ENCODE measurements around the gene TBC1D5.
A peak's percentile ranks its signal among the peaks of the same experiment; 100 is the strongest.

The TBC1D5 gene

DNA sequence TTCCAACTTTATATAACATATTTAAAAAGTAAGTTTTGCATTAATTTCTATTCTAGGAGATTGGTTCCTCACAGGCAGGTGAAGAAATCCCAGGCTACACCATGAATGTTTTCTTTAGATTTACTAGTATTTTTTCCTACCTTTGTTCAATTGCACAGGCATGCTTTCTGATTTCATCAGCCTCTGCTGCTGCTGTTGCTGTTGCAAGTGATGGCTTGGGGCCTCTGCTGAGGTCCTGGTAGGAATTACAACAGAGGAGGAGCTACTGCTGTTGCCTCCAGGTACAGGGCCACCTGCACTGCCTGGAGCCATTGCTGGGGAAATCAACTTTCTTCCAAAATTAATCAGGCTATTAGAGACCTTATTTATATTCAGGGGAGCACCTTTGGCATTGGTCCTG lies 504.4 kb downstream of the TBC1D5 start:
- no peak overlapping the region for H3K4me3 ChIP-seq (ENCODE audit: low read length)
- peak; percentile 55 for DNase-seq (ENCODE audit: low read depth)
- TF ChIP-seq, protein P1, sequence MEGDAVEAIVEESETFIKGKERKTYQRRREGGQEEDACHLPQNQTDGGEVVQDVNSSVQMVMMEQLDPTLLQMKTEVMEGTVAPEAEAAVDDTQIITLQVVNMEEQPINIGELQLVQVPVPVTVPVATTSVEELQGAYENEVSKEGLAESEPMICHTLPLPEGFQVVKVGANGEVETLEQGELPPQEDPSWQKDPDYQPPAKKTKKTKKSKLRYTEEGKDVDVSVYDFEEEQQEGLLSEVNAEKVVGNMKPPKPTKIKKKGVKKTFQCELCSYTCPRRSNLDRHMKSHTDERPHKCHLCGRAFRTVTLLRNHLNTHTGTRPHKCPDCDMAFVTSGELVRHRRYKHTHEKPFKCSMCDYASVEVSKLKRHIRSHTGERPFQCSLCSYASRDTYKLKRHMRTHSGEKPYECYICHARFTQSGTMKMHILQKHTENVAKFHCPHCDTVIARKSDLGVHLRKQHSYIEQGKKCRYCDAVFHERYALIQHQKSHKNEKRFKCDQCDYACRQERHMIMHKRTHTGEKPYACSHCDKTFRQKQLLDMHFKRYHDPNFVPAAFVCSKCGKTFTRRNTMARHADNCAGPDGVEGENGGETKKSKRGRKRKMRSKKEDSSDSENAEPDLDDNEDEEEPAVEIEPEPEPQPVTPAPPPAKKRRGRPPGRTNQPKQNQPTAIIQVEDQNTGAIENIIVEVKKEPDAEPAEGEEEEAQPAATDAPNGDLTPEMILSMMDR (conservative IDR thresholded peaks at IDR 0.05; ENCODE audit: low read length): no peak

DNA sequence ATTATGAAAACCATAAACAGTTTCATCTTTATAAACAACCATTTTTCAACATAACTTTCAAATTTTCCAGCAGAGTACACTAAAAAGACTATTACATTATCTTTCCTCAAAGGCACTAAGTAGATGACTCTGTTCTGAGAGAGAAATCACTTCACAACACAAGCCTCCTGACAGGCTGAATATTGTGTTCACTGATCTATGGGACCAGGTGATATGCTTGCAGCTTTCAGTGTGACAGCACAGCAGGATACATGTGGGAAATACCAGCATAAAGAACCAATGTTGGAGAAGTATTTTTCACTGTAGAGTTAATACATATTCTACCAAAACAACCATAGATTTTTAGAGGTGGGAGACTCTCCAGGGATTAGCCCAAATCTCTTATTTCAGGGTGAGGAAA lies 507.1 kb downstream of the TBC1D5 start:
- TF ChIP-seq, protein P1 (conservative IDR thresholded peaks at IDR 0.05; ENCODE audit: low read length): no peak
- DNase-seq (ENCODE audit: low read depth): no peak

GRCh38 chr3:17234382-17234781 lies 508.0 kb downstream of the TBC1D5 start:
- TF ChIP-seq, protein P1 (conservative IDR thresholded peaks at IDR 0.05; ENCODE audit: low read length): no peak
- no peak overlapping the region for H3K4me3 ChIP-seq (ENCODE audit: low read length)
- DNase-seq (ENCODE audit: low read depth): no peak

More for the DNA sequence above, 507.1 kb downstream of the TBC1D5 start:
- H3K4me3 ChIP-seq (ENCODE audit: low read length): no peak overlapping the region

GRCh38 chr3:17233398-17233800 lies 509.0 kb downstream of the TBC1D5 start:
- TF ChIP-seq, protein P1 (conservative IDR thresholded peaks at IDR 0.05; ENCODE audit: low read length): peak; percentile 83
- peak; percentile 53 for DNase-seq (ENCODE audit: low read depth)
- no peak overlapping the region for H3K4me3 ChIP-seq (ENCODE audit: low read length)

DNA sequence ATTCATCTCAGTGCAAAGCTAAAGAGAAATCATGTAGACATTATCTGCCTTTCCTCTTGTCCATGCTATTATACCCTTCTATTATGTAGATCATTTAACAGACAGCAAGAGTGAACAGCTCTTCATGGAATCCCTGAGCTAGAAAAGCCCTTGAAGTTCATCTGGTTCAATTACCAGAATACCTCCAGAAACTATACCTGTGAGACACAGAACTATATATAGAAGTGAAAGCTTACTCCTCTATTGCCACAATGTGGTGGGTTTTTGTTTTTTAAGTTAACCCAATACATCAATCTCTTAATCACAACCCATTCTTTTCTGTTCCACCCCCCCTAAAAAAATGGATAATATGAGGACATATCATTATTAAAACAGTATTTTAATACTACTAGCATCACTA lies 510.0 kb downstream of the TBC1D5 start:
- no peak for DNase-seq (ENCODE audit: low read depth)
- H3K4me3 ChIP-seq (ENCODE audit: low read length): no peak overlapping the region
- TF ChIP-seq, protein P1 (conservative IDR thresholded peaks at IDR 0.05; ENCODE audit: low read length): no peak

DNA sequence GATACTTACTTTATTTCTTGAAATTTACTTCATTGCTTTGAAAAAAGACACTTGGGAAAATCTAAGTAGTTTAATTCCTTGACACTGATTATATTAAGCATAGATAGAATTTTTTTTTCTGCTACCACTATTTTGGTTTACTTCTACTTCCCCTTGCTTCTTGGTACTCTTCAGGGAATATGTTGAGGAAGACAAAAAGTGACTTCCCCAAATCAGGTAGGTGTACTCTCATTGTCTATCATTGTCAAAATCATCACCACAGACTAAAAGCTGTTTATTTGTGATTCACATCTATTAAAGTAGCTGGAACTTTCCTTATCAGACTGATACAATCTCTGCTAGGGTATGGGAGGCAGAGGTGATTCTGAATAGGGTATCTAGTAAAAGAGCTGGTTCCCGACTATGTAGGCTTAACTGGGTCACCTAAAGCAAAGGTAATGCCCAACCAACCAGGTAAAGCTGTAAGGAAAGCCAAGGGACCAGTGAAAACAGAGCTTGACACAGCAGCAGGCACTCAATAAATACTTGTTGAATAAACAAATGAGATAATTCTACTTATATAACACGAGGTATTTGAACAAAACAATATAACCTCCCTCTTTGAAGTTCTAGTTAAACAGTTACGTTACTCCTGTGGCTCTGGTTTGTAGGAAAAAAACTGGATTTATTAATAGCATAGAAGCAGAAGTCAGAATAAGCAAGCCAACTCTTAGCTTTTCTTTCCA lies 510.7 kb downstream of the TBC1D5 start:
- H3K4me3 ChIP-seq (ENCODE audit: low read length): no peak overlapping the region
- TF ChIP-seq, protein P1 (conservative IDR thresholded peaks at IDR 0.05; ENCODE audit: low read length): no peak
- no peak for DNase-seq (ENCODE audit: low read depth)

DNA sequence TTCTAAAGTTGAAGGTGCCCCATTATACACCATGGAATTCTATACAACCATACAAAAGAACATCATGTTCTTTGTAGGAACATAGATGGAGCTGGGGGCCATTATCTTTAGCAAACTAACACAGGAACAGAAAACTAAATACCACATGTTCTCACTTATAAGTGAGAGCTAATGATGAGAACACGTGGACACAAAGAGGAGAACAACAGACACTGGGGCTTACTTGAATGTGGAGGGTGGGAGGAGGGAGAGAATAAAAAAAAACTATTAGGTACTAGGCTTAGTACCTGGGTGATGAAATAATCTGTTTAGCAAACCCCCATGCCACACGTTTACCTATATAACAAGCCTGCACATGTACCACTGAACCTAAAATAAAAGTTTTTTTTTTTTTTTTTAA lies 515.0 kb downstream of the TBC1D5 start:
- DNase-seq (ENCODE audit: low read depth): no peak
- TF ChIP-seq, protein P1 (conservative IDR thresholded peaks at IDR 0.05; ENCODE audit: low read length): no peak

More for the DNA sequence above, 515.0 kb downstream of the TBC1D5 start:
- no peak overlapping the region for H3K4me3 ChIP-seq (ENCODE audit: low read length)

Measured in AG10803 (cell line).